H1 (cell line): Measurements from ENCODE around the gene RRP1. TPM values are rescaled to one million over a fixed set of nuclear protein-coding genes. Genes with fewer than 3 reads are reported as not detected.

Experiments
- EZH2 ChIP-seq: fragments of 200-600 bp; sonication (generic); IDR thresholded peaks from 2 replicates; pipeline ENCODE4 v1.7.1; 2012; ENCODE audit warnings: low read depth, mild to moderate bottlenecking, moderate library complexity, low read length, inconsistent platforms; ENCODE audit not compliant: severe bottlenecking
- polyA plus RNA-seq, 7 experiments: library from polyadenylated mRNA; depleted of rRNA in 3 of 7; stranded (reverse) in 5 of 7; unstranded in 2 of 7; fragments of >200 nt in 5 of 7; fragments of 200-250 nt in 2 of 7; gene quantifications; 1 replicate in 5 of 7; 2 replicates in 1 of 7; 4 replicates in 1 of 7; pipeline versions ENCODE4 v1.2.1 to v1.2.3, GENCODE V29; 2011 to 2013; ENCODE audit warnings: missing spikeins in 2 of 7, mixed read lengths in 2 of 7
- total RNA-seq: library from RNA; stranded (reverse); fragmentation: NEBNext Ultra II Directional; extraction: Animal tissue kit (Norgen Biotek cat#: 25700); gene quantifications from 2 replicates; pipeline ENCODE4 v1.2.1, GENCODE V29; 2021

The RRP1 gene
- total and polyA plus RNA-seq, 2 of the 8 experiments (the other 6 are each of a cell fraction or from before 2014, with no cell fraction given) = 11.6 to 55.2 TPM

DNA sequence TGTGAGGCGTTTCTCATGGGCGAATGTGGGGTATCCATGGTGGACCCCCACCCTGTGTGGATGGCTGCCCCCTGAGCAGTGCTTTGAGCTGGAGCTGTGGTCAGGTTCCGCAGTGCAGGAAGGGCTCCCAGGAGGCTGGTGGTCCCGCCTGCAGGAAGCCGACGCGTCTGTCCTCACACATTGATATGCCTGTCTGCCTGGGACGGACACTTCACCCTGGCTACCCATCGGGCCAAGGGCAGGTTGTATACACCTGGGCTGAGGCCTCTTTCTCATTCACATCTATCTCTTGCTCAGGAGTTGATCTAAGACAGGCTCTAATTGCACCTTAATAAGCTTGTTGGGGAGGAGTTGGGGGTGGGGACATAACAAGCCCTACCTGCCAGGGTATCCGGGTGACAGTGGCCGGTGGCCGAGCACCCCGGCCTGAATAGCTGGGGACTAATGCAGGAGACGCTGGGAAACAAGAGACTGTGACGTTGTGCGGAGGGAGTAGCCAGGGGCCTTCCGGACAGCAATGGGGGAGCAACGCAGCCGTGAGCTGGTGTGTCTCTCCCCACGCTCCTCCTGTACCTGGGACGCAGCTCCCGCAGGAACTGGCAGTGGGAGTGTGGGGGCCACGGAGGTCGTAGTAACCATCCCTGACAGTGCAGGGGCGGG is 48.8 kb upstream of the RRP1 start (continued):
- no peak for TF ChIP-seq EZH2
